Omental fat pad (tissue), 4 donors: ENCODE data around the gene SYNE2. TPM values are rescaled to one million over a fixed set of nuclear protein-coding genes. Genes with fewer than 3 reads are reported as not detected.

Experiments used
- ATAC-seq: fragments of 150-250 bp; one replicate; pipeline ENCODE4 v1.9.1; 2016; ENCODE audit warnings: mild to moderate bottlenecking, moderate library complexity; ENCODE audit not compliant: low FRiP score
- DNase-seq: peaks from one replicate; pipeline ENCODE4 v3.0.0-alpha.2; 2019; ENCODE audit warnings: low spot score
- CTCF ChIP-seq, 3 donors: fragments of 450-650 bp; IDR thresholded peaks; one replicate each; pipeline ENCODE4 v1.5.1; 2016 to 2017; ENCODE audit warnings: antibody characterized with exemption in 3 of 3, mild to moderate bottlenecking in 3 of 3, moderate library complexity in 2 of 3
- total RNA-seq, 4 donors: library from RNA; depleted of rRNA; stranded (reverse); fragments of >200 nt; gene quantifications; one replicate each; pipeline ENCODE4 v1.1.0, GENCODE V29; 2016

Gene SYNE2
- total RNA-seq, 4 donors from 2014 or later = 162 to 274 (median 207) TPM

DNA sequence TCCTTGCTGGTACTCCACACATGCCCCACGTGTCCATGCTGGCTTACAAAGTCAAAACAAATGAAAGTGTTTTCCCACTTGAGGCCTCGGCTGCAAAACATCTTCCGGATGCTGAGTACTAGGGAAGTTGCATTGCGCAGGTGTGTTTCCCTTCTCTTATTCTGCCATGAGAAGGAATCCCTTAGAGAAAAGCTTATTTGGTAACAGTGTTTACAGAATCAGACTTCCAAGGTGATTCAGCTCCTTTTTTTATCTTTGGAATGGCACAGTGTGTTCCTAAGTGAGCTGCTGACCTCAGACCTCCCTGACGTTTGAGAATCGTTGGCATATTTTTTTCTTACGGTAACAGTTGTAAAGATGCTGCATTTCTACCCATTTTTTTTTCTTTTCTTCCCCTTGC lies 230.0 kb downstream of the SYNE2 start:
- peak; percentile 88 for ATAC-seq
- DNase-seq = no peak
- no peak for TF ChIP-seq CTCF (IDR thresholded peaks at IDR 0.05)

DNA sequence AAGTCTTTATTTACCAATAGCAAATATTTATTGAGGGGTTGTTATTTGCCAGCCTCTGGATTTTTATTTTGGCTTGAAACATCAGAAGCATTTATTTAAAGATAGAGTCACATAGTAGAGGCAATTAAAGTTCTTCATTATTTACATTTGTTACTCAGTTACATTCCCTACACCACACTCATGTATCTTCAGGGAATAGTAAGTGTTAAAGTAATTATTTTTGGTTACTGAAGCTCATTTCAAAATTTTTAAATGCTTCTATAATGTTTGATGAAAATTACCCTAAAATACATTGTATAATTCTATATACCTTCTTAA lies 235.8 kb downstream of the SYNE2 start:
- TF ChIP-seq CTCF (IDR thresholded peaks at IDR 0.05) = no peak
- ATAC-seq = no peak
- DNase-seq = no peak

DNA sequence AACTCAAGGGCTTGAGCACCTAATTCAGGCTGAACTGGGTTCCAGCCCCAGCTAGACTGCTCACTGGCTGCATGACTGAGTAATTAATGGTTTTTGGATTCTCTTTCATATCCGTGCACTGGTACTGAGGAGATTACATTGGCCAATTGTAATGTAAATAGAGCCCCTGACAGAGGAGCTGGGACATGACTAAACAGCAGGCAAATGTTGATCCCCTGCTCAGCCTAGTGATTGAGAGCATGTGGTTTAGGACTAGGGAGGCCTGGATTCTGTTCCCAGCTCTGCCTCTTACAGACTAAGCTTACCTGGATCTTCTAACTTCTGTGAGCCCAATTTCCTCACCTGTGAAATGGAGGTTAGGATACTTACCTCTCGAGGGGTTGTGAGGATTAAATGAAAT lies 237.1 kb downstream of the SYNE2 start:
- DNase-seq (no peak), ATAC-seq (no peak)
- TF ChIP-seq CTCF (IDR thresholded peaks at IDR 0.05) = no peak

DNA sequence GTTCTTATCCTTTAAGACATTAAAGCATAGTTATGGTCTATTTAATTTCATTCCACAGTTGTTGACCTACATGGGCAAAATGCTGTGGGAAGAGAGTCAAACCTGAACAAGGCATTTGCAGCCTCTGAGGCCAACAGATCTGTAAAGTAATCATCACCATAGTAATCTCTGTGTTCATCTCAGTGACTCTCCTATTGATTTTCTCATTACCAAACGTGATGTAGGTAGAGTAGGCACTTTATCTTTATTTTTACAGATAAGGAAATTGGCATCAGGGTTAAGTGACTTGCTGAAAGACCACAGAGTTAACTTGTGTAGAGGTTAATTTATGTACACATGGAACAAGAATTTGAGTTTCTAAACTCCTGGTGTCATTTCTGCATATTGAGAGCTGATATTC lies 238.4 kb downstream of the SYNE2 start:
- DNase-seq = no peak
- no peak for ATAC-seq
- TF ChIP-seq CTCF (IDR thresholded peaks at IDR 0.05) = no peak

DNA sequence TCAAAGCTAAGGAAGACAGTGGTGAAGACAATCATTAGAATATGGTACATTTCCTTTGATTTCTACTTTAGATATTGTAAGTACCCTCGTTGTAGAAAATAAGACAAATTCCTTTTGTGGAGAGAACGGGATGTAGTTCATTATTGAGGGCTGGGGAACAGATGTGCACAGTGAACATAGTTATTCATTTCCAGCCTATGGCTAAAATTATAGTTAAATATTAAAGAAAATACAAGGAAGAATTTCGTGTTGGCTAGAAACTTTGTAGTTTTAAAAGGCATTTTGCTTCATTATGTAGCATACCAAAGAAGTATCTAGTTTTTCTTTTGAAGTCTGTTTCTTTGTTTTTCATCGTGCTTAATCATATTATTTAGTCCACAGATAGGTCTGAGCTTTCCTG lies 239.5 kb downstream of the SYNE2 start:
- no peak for TF ChIP-seq CTCF (IDR thresholded peaks at IDR 0.05)
- DNase-seq = no peak
- no peak for ATAC-seq

- ATAC-seq = no peak
- no peak for TF ChIP-seq CTCF (IDR thresholded peaks at IDR 0.05)
These were observed 240.1 kb downstream of the SYNE2 start for GRCh38 chr14:64092940-64093339.

DNA sequence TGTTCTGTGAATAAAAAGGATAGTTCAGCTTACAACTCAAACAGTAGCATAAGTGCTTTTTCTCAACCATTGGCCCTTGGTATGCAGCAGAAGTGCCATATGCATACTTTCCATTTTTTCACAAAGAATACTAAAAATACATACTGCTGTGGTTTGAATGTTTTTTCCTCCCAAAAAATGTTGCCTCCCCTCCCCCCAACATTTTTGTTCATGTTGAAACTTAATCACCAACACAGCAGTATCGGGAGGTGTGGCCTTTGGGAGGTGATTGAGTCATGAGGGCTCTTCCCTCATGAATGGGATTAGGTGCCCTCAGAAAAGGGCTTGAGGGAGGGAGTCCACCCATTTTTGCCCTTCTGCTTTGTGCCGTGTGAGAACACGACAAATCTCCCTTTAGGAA lies 242.8 kb downstream of the SYNE2 start:
- ATAC-seq (no peak), DNase-seq (no peak)
- no peak for TF ChIP-seq CTCF (IDR thresholded peaks at IDR 0.05)

More at GRCh38 chr14:64092940-64093339, 240.1 kb downstream of the SYNE2 start:
- no peak for DNase-seq
